Stomach (tissue), 4 donors: ENCODE measurements around the gene AIFM2.

ENCODE experiments used
- CTCF ChIP-seq, 7 experiments: fragments of 450-650 bp in 4 of 7; fragments of 200-600 bp in 3 of 7; sonication (generic) in 3 of 7; IDR thresholded peaks; one replicate each; pipeline ENCODE4 v1.5.1; 2016 to 2019; ENCODE audit warnings: antibody characterized with exemption in 7 of 7, control low read depth in 2 of 7, mild to moderate bottlenecking in 1 of 7
- EP300 ChIP-seq: sonication (generic); formaldehyde crosslinking; IDR thresholded peaks from one replicate; pipeline ENCODE4 v1.6.1; 2017; ENCODE audit warnings: antibody characterized with exemption
- POLR2A ChIP-seq, 4 donors: fragments of 450-650 bp; IDR thresholded peaks; one replicate each; pipeline ENCODE4 v1.6.1; 2016; ENCODE audit warnings: antibody characterized with exemption in 4 of 4, control low read depth in 2 of 4, mild to moderate bottlenecking in 1 of 4, moderate library complexity in 1 of 4
- POLR2AphosphoS5 ChIP-seq, 3 donors: sonication (generic); formaldehyde crosslinking; IDR thresholded peaks; one replicate each; pipeline ENCODE4 v1.6.1; 2016; ENCODE audit warnings: antibody characterized with exemption in 3 of 3

- TF ChIP-seq CTCF (IDR thresholded peaks at IDR 0.05) (no peak), POLR2A (IDR thresholded peaks at IDR 0.05) (no peak), POLR2AphosphoS5 (IDR thresholded peaks at IDR 0.05) (no peak), EP300 (no peak)
Observed at GRCh38 chr10:70119623-70120022, 13.0 kb downstream of the AIFM2 start.
